ENCODE results near the gene USPL1.

The USPL1 gene

DNA sequence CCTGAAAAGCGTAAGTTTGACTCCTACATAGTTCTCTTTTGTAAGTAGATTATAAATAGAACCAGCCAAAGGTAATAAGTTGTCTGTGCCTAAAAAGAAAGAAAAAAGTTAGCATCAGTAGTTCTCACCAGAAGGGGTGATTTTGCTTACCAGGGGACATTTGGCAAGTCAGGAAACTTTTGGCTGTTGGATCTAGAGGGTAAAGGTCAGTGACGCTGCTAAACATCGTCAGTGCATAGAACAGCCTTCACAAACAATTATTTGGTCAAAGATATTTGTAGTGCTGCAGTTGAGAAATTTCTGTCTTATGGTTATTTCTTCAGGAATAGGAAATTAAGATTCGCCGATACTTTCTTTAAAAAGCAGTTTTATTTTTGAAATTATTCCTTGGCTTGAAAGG, 2.0 kb downstream of the USPL1 start:
- H3K4me3 ChIP-seq (ENCODE audit: insufficient read depth, low read length, poor library complexity, severe bottlenecking) = peak overlapping the region; percentile 96
- no peaks in the 10 kb centered on the region for H3K9me3 ChIP-seq (ENCODE audit: insufficient read depth, low read length)
- H3F3A ChIP-seq (ENCODE audit: insufficient read depth) = peaks cover 9% of the 10 kb centered on the region; the same call in 1 of the 2 replicates
- peaks cover 19% of the 10 kb centered on the region; the same call in 1 of the 2 replicates for H4K20me1 ChIP-seq (ENCODE audit: low read depth, low read length)
- H3K4me2 ChIP-seq (ENCODE audit: low read depth, low read length, poor library complexity, severe bottlenecking) = peak overlapping the region; percentile 94
- H3K27me3 ChIP-seq (ENCODE audit: low read length) = no peaks in the 10 kb centered on the region
- peak overlapping the region; percentile 81 for H3K9ac ChIP-seq (ENCODE audit: low read length)
- H3K27ac ChIP-seq (ENCODE audit: low read depth, low read length) = no peak overlapping the region
- peaks cover 86% of the 10 kb centered on the region for H3K79me2 ChIP-seq (ENCODE audit: insufficient read depth, low read length)
- no peak overlapping the region for H2AFZ ChIP-seq (ENCODE audit: low read depth, low read length, severe bottlenecking)
- no peaks in the 10 kb centered on the region for H3K9me2 ChIP-seq (replicated peaks; ENCODE audit: insufficient read depth, low read length)
- H3K36me3 ChIP-seq (ENCODE audit: low read length) = peaks cover 10% of the 10 kb centered on the region
- TF ChIP-seq, protein P1, sequence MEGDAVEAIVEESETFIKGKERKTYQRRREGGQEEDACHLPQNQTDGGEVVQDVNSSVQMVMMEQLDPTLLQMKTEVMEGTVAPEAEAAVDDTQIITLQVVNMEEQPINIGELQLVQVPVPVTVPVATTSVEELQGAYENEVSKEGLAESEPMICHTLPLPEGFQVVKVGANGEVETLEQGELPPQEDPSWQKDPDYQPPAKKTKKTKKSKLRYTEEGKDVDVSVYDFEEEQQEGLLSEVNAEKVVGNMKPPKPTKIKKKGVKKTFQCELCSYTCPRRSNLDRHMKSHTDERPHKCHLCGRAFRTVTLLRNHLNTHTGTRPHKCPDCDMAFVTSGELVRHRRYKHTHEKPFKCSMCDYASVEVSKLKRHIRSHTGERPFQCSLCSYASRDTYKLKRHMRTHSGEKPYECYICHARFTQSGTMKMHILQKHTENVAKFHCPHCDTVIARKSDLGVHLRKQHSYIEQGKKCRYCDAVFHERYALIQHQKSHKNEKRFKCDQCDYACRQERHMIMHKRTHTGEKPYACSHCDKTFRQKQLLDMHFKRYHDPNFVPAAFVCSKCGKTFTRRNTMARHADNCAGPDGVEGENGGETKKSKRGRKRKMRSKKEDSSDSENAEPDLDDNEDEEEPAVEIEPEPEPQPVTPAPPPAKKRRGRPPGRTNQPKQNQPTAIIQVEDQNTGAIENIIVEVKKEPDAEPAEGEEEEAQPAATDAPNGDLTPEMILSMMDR (IDR thresholded peaks at IDR 0.05; ENCODE audit: insufficient read depth, low read length, poor library complexity, severe bottlenecking) = no peak
- no peak for TF ChIP-seq EZH2phosphoT487 (conservative IDR thresholded peaks at IDR 0.05; ENCODE audit: low read length)

DNA sequence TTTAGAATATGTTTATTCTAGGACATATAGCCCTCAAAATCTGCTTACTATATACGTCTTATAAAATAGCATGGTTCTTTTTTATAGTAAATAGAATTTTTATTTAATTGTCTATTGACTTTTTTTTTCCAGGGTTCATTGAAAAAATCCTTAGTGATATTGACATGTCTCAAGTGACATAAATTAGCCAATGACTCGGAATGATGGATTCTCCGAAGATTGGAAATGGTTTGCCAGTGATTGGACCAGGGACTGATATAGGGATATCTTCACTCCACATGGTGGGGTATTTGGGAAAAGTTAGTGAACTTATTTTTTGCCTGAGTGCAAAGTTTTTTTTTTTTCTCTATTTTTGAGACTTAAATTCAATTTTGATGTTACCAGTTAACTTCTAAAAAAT, 3.2 kb downstream of the USPL1 start:
- Histone ChIP-seq H3F3A (ENCODE audit: insufficient read depth) (peaks cover 9% of the 10 kb centered on the region; the same call in 1 of the 2 replicates), H3K4me3 (ENCODE audit: insufficient read depth, low read length, poor library complexity, severe bottlenecking) (no peak overlapping the region), H3K9ac (ENCODE audit: low read length) (no peak overlapping the region), H3K27me3 (ENCODE audit: low read length) (no peaks in the 10 kb centered on the region), H3K79me2 (ENCODE audit: insufficient read depth, low read length) (peaks cover 79% of the 10 kb centered on the region), H3K27ac (ENCODE audit: low read depth, low read length) (no peak overlapping the region), H4K20me1 (ENCODE audit: low read depth, low read length) (peaks cover 19% of the 10 kb centered on the region; the same call in 1 of the 2 replicates), H3K36me3 (ENCODE audit: low read length) (peaks cover 14% of the 10 kb centered on the region), H3K9me3 (ENCODE audit: insufficient read depth, low read length) (no peaks in the 10 kb centered on the region), H3K4me2 (ENCODE audit: low read depth, low read length, poor library complexity, severe bottlenecking) (peak overlapping the region; percentile 94), H3K9me2 (replicated peaks; ENCODE audit: insufficient read depth, low read length) (no peaks in the 10 kb centered on the region), H2AFZ (ENCODE audit: low read depth, low read length, severe bottlenecking) (no peak overlapping the region)
- TF ChIP-seq EZH2phosphoT487 (conservative IDR thresholded peaks at IDR 0.05; ENCODE audit: low read length) = no peak
- TF ChIP-seq, protein P1 (IDR thresholded peaks at IDR 0.05; ENCODE audit: insufficient read depth, low read length, poor library complexity, severe bottlenecking) = no peak

GRCh38 chr13:30622551-30622950, 4.8 kb downstream of the USPL1 start:
- Histone ChIP-seq H3F3A (ENCODE audit: insufficient read depth) (peaks cover 16% of the 10 kb centered on the region; the same call in 1 of the 2 replicates), H3K27me3 (ENCODE audit: low read length) (no peaks in the 10 kb centered on the region), H3K4me3 (ENCODE audit: insufficient read depth, low read length, poor library complexity, severe bottlenecking) (no peak overlapping the region), H3K4me2 (ENCODE audit: low read depth, low read length, poor library complexity, severe bottlenecking) (no peak overlapping the region), H3K79me2 (ENCODE audit: insufficient read depth, low read length) (peaks cover 81% of the 10 kb centered on the region), H4K20me1 (ENCODE audit: low read depth, low read length) (peaks cover 19% of the 10 kb centered on the region; the same call in 1 of the 2 replicates), H3K9me3 (ENCODE audit: insufficient read depth, low read length) (no peaks in the 10 kb centered on the region), H2AFZ (ENCODE audit: low read depth, low read length, severe bottlenecking) (no peak overlapping the region), H3K27ac (ENCODE audit: low read depth, low read length) (no peak overlapping the region), H3K9ac (ENCODE audit: low read length) (no peak overlapping the region), H3K36me3 (ENCODE audit: low read length) (peaks cover 14% of the 10 kb centered on the region), H3K9me2 (replicated peaks; ENCODE audit: insufficient read depth, low read length) (no peaks in the 10 kb centered on the region)
- no peak for TF ChIP-seq EZH2phosphoT487 (conservative IDR thresholded peaks at IDR 0.05; ENCODE audit: low read length)

DNA sequence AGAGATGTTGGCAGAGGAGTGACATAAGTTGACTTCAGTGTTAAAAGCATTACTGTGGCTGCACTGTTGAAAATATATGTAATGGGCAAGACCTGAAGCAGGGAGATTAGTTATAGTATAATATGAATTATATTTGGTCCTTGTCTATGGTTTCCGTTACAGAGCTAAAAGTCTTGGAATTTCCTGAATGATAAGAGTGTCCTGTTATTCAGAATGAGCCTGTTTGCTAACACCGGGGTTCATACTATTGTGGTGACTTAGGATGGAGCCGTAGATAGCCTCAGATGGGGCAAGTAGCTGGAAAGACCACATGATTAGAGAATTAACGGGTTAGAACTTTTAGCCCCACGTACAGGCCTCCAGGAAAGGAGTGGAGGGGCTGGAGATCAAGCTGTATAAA, 5.7 kb downstream of the USPL1 start:
- Histone ChIP-seq H3K4me2 (ENCODE audit: low read depth, low read length, poor library complexity, severe bottlenecking) (no peak overlapping the region), H4K20me1 (ENCODE audit: low read depth, low read length) (peaks cover 19% of the 10 kb centered on the region; the same call in 1 of the 2 replicates), H3F3A (ENCODE audit: insufficient read depth) (peaks cover 19% of the 10 kb centered on the region; the same call in 1 of the 2 replicates), H3K4me3 (ENCODE audit: insufficient read depth, low read length, poor library complexity, severe bottlenecking) (no peak overlapping the region), H3K9me3 (ENCODE audit: insufficient read depth, low read length) (no peaks in the 10 kb centered on the region), H3K36me3 (ENCODE audit: low read length) (peaks cover 14% of the 10 kb centered on the region), H3K27me3 (ENCODE audit: low read length) (no peaks in the 10 kb centered on the region), H3K9me2 (replicated peaks; ENCODE audit: insufficient read depth, low read length) (no peaks in the 10 kb centered on the region), H3K27ac (ENCODE audit: low read depth, low read length) (no peak overlapping the region), H3K9ac (ENCODE audit: low read length) (no peak overlapping the region), H3K79me2 (ENCODE audit: insufficient read depth, low read length) (peaks cover 81% of the 10 kb centered on the region), H2AFZ (ENCODE audit: low read depth, low read length, severe bottlenecking) (no peak overlapping the region)
- TF ChIP-seq EZH2phosphoT487 (conservative IDR thresholded peaks at IDR 0.05; ENCODE audit: low read length) = no peak
- TF ChIP-seq, protein P1 (IDR thresholded peaks at IDR 0.05; ENCODE audit: insufficient read depth, low read length, poor library complexity, severe bottlenecking) = no peak

All from SU-DHL-6 (cell line).